ENCODE data around the gene HSPD1. TPM values are rescaled to one million over a fixed set of nuclear protein-coding genes. Genes with fewer than 3 reads are reported as not detected.

The HSPD1 gene
- total RNA-seq, 1 experiment from 2014 or later, result 995 TPM

DNA sequence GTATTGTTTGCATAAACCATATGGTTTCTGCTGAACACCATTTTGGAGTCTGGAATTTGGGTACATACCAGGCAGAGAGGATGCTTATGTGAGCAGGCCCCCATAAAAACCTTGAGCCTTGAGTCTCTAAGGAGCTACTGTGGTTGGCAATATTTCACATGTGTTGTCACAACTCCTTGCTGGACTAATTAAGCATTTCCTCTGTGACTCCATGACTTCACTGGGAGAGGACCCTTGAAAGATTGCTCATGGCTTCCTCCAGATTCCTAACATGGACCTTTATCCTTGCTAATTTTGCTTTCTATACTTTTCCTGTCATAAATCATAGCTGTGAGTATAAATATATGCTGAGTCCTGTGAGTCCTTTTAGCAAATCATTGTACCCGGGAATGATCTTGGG lies 53.9 kb downstream of the HSPD1 start (continued):
- TF ChIP-seq NR1H2 (CRISPR knock-in tag; IDR thresholded peaks at IDR 0.05), result no peak
- no peak for TF ChIP-seq CREM (CRISPR knock-in tag; IDR thresholded peaks at IDR 0.05)

GRCh38 chr2:197442857-197443256 lies 56.8 kb downstream of the HSPD1 start:
- no peak overlapping the region for H3K27ac Mint-ChIP-seq
- TF ChIP-seq HMGXB4 (CRISPR knock-in tag; IDR thresholded peaks at IDR 0.05), result no peak
- no peak for TF ChIP-seq ZNF671 (CRISPR knock-in tag; IDR thresholded peaks at IDR 0.05)
- no peak for TF ChIP-seq ETV6 (CRISPR knock-in tag; IDR thresholded peaks at IDR 0.05)
- TF ChIP-seq CREB1 (CRISPR knock-in tag; IDR thresholded peaks at IDR 0.05), result no peak
- TF ChIP-seq, protein P1, sequence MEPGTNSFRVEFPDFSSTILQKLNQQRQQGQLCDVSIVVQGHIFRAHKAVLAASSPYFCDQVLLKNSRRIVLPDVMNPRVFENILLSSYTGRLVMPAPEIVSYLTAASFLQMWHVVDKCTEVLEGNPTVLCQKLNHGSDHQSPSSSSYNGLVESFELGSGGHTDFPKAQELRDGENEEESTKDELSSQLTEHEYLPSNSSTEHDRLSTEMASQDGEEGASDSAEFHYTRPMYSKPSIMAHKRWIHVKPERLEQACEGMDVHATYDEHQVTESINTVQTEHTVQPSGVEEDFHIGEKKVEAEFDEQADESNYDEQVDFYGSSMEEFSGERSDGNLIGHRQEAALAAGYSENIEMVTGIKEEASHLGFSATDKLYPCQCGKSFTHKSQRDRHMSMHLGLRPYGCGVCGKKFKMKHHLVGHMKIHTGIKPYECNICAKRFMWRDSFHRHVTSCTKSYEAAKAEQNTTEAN (CRISPR knock-in tag; IDR thresholded peaks at IDR 0.05), result no peak
- TF ChIP-seq USF2 (CRISPR knock-in tag; IDR thresholded peaks at IDR 0.05), result no peak
- TF ChIP-seq HMGA2 (CRISPR knock-in tag; IDR thresholded peaks at IDR 0.05), result no peak
- H3K9me3 Mint-ChIP-seq, result no peaks in the 10 kb centered on the region; the same call in 1 of the 2 replicates

GRCh38 chr2:197437380-197437779 lies 62.3 kb downstream of the HSPD1 start:
- Mint-ChIP-seq H3K4me3 (no peak overlapping the region), H3K27me3 (ENCODE audit: low read depth) (no peaks in the 10 kb centered on the region), H3K9me3 (no peaks in the 10 kb centered on the region), H3K36me3 (peaks cover 11% of the 10 kb centered on the region), H3K27ac (no peak overlapping the region), H3K4me1 (peaks cover 20% of the 10 kb centered on the region)
- TF ChIP-seq ZNF121 (CRISPR knock-in tag; IDR thresholded peaks at IDR 0.05), result peak; percentile 73
- TF ChIP-seq, protein P2, sequence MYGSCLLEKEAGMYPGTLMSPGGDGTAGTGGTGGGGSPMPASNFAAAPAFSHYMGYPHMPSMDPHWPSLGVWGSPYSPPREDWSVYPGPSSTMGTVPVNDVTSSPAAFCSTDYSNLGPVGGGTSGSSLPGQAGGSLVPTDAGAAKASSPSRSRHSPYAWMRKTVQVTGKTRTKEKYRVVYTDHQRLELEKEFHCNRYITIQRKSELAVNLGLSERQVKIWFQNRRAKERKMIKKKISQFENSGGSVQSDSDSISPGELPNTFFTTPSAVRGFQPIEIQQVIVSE (CRISPR knock-in tag; IDR thresholded peaks at IDR 0.05; ENCODE audit: borderline replicate concordance), result no peak
- no peak for DNase-seq (ENCODE audit: low spot score)
- POLR2A ChIA-PET, result no interaction called here
- CTCF ChIA-PET, result no interaction called here
- no peak for ATAC-seq

More at GRCh38 chr2:197442857-197443256, 56.8 kb downstream of the HSPD1 start:
- POLR2A ChIA-PET, result interaction anchor here (1.1 to 1.8 kb wide), 2 partner anchors 8 to 10 kb away, joined by 4 to 6 read pairs; partner anchors contain the start of genes COQ10B and SF3B1
- Mint-ChIP-seq H3K4me3 (no peak overlapping the region), H3K36me3 (no peaks in the 10 kb centered on the region), H3K4me1 (no peaks in the 10 kb centered on the region), H3K27me3 (ENCODE audit: low read depth) (no peaks in the 10 kb centered on the region)
- ATAC-seq, result no peak
- CTCF ChIA-PET, result no interaction called here
- no peak for DNase-seq (ENCODE audit: low spot score)

Other genes starting within 250 kb of the HSPD1 start
- gene ANKRD44, start 189.1 kb downstream of the HSPD1 start, total RNA-seq (2021), result 0.68 to 0.85 TPM (median 0.71 TPM) in 3 replicates
- 277 to 321 TPM (median 296 TPM) in 3 replicates for gene SF3B1, start 64.8 kb downstream of the HSPD1 start, total RNA-seq (2021)
- 17.7 to 21.7 TPM (median 19.9 TPM) in 3 replicates for gene COQ10B, start 46.3 kb downstream of the HSPD1 start, total RNA-seq (2021)
- gene HSPE1, start 539 bp upstream of the HSPD1 start, total RNA-seq (2021), result 333 to 372 TPM (median 366 TPM) in 3 replicates
- gene MOB4, start 16.2 kb upstream of the HSPD1 start, total RNA-seq (2021), result 40.8 to 55.7 TPM (median 47.8 TPM) in 3 replicates
- 1.1 to 1.9 TPM (median 1.5 TPM) in 3 replicates for gene RFTN2, start 175.7 kb upstream of the HSPD1 start, total RNA-seq (2021)
- 24.8 to 32.2 TPM (median 25.6 TPM) in 3 replicates for gene MARS2, start 205.5 kb upstream of the HSPD1 start, total RNA-seq (2021)